Left forelimb (tissue), 1 donor: Measurements from ENCODE around the gene C1orf52.

ENCODE experiments used
- DNase-seq: peaks from one replicate; pipeline ENCODE4 v3.0.0-alpha.2; 2018; ENCODE audit warnings: low spot score

Gene C1orf52

GRCh38 chr1:85229574-85230097 lies 29.8 kb downstream of the C1orf52 start:
- no peak for DNase-seq

- DNase-seq = no peak
These were observed 30.5 kb downstream of the C1orf52 start for GRCh38 chr1:85228972-85229371.

GRCh38 chr1:85225624-85226380 lies 33.7 kb downstream of the C1orf52 start:
- DNase-seq = no peak

GRCh38 chr1:85224734-85225623 lies 34.5 kb downstream of the C1orf52 start:
- DNase-seq = no peak

GRCh38 chr1:85224295-85224694 lies 35.2 kb downstream of the C1orf52 start:
- no peak for DNase-seq

GRCh38 chr1:85223334-85223733 lies 36.1 kb downstream of the C1orf52 start:
- no peak for DNase-seq

GRCh38 chr1:85220756-85221201 lies 38.7 kb downstream of the C1orf52 start:
- no peak for DNase-seq

GRCh38 chr1:85219853-85220610 lies 39.4 kb downstream of the C1orf52 start:
- DNase-seq = no peak

- DNase-seq = no peak
These were observed 42.8 kb downstream of the C1orf52 start for GRCh38 chr1:85216697-85217096.

GRCh38 chr1:85214654-85215053 lies 44.8 kb downstream of the C1orf52 start:
- no peak for DNase-seq

- DNase-seq = no peak
These were observed 51.0 kb downstream of the C1orf52 start for GRCh38 chr1:85208488-85208887.

GRCh38 chr1:85203573-85204171 lies 55.8 kb downstream of the C1orf52 start:
- no peak for DNase-seq

- no peak for DNase-seq
These were observed 56.6 kb downstream of the C1orf52 start for GRCh38 chr1:85202864-85203255.

- no peak for DNase-seq
These were observed 57.2 kb downstream of the C1orf52 start for GRCh38 chr1:85202092-85202863.

- DNase-seq = peak; percentile 82
These were observed 57.9 kb downstream of the C1orf52 start for GRCh38 chr1:85201340-85202091.

GRCh38 chr1:85200463-85201339 lies 58.8 kb downstream of the C1orf52 start, which contains the start of gene SYDE2:
Gene SYDE2 (minus strand): TSS chr1:85201016. CDS start chr1:85200996, 20 bp downstream.
- peak; percentile 82 for DNase-seq
